ENCODE data around the gene SREBF2.

SREBF2 gene

DNA sequence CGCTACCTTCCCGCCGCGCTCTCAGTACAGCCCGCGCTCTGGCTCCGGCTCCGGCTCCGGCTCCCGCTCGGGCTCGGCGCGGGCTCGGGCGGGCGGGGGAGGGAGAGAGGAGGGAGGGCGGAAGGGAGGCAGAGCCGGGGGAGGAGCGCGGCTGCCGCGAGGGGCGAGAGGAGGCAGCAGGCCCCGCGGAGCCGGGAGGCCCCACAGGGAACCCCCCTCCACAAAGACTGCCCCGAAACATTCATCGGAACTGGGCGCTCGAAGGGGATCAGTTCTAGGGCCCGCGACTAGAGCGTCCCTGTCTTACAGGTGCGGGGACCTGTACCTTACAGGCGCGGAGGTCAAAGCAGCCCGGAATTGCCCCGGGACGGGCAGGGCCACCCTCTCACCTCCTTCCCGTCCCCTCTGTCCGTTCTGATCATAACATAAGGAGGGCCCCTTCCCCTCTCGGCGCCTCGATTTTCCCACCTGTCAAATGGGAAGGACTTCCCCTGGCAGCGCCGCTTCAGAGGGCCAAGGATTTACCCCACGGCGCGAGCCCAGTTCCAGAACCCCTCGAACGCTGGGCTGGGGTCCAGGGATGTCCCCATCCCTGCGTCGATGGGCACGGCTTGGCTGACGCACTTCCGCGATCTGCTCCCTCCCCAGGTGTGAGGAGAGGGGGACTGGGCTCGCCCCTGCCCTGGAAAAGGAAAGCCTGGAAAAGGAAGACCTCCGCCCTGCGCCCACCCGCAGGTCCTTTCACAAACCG, 82.3 kb downstream of the SREBF2 start, which contains the start of gene SHISA8:
Gene SHISA8 (minus strand): TSS at position 40 of the 751 bp plus-strand sequence. CDS start 407 bp downstream, outside the sequence.
- Mint-ChIP-seq H3K4me3 (peak within 1 kb of the TSS; percentile 71), H3K4me1 (peaks cover 38% of the 10 kb centered on the region), H3K9me3 (no peaks in the 10 kb centered on the region), H3K27me3 (peaks cover 10% of the 10 kb centered on the region), H3K27ac (peak within 1 kb of the TSS; percentile 86), H3K36me3 (no peaks in the 10 kb centered on the region)
- ATAC-seq (ENCODE audit: low read depth) (peak; percentile 26), DNase-seq (ENCODE audit: low spot score in 2 of 2) (peak; percentile 69 to 74)

DNA sequence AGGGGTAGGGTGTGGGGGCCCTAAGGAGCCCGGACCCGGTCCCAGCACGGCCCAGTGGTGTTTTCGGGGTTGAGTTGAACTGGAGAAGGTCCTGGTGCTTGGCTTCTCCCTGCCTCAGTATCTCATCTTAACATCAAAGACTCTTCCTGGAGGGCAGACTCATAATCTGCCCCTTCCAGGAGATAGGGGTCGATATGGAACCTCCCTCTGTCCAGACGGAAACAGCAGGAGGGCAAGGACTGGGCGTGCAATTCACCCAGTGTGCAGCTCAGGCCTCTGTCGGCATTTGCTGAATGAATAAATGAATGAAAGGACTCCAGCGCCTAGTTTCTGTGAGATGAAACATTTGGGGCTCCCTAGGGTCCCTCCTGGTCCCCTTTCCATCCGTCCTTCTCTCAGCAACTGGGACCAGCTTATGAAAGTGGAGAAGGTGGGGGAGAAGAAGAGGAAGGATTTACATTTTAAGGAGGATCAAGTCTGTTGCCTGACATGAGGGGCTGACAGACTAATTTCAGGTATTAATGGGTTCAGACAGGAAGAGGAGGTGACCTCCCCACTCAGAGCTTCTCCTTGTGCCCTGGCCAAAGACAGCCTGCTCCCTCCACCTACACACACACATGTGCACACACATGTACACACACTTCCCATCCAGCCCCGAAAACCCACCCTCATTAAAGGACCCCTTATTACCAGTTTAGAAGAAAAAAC, 83.0 kb downstream of the SREBF2 start:
- ATAC-seq (ENCODE audit: low read depth) = no peak
- DNase-seq (ENCODE audit: low spot score in 2 of 2) = peak in 1 of 2 donors; percentile 32
- H3K27ac Mint-ChIP-seq = peak overlapping the region; percentile 80
- H3K4me3 Mint-ChIP-seq = peak overlapping the region; percentile 71
- H3K4me1 Mint-ChIP-seq = peaks cover 45% of the 10 kb centered on the region
- H3K36me3 Mint-ChIP-seq = no peaks in the 10 kb centered on the region
- peaks cover 10% of the 10 kb centered on the region for H3K27me3 Mint-ChIP-seq
- no peaks in the 10 kb centered on the region for H3K9me3 Mint-ChIP-seq

DNA sequence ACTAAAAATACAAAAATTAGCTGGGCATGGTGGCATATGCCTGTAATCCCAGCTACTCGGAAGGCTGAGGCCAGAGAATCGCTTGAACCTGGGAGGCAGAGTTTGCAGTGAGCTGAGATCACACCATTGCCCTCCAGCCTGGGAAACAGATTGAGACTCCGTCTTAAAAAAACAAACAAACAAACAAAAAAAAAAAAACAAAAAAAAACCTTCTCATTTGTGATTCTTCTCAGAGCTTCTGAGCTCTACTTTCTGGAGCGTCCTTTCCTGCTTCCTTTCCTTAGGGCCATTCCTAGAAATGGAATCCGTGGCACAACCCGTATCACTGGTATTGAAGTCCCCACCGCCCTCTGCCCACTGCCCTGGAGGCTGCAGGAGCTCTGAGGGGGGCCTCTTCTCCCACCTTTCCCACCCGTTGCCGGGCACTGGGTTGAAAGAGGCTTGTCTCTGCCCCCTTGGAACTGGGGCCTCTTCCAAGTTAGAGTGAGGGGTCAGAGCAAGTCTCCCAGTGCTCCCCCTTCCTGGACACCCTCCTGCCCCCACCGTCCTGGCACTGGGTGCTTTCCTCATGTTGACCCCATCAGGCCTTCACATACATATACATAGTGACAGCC, 83.9 kb downstream of the SREBF2 start:
- peak overlapping the region; percentile 89 for H3K27ac Mint-ChIP-seq
- peaks cover 6% of the 10 kb centered on the region for H3K27me3 Mint-ChIP-seq
- H3K4me3 Mint-ChIP-seq = no peak overlapping the region
- DNase-seq (ENCODE audit: low spot score in 2 of 2) (no peak), ATAC-seq (ENCODE audit: low read depth) (no peak)
- peaks cover 47% of the 10 kb centered on the region for H3K4me1 Mint-ChIP-seq
- no peaks in the 10 kb centered on the region for H3K9me3 Mint-ChIP-seq
- H3K36me3 Mint-ChIP-seq = no peaks in the 10 kb centered on the region

DNA sequence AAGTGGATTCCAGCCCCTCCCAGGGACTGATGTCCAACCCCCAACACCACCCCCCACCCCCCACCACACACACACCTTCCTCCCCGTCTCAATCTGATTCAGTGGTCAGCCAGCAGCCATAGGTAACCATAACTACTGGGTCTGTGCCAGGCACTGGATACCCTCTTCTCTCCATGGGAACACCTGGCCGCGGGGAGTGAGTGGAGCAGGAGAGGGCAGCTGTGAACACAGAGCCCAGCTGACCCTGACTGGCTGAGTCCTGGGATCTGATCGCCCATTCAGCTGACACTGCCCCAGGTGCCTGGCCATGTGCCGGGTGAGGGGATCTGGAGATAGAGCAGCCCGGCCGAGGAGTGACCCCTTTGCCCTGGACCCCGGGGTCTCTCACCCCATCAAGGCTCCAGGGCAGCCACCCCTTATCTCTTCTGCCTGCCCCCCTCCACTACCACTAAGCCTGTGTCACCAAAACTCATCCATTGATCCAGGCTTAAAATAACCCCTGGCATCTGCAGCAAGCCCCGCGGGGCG, 84.5 kb downstream of the SREBF2 start:
- H3K27me3 Mint-ChIP-seq = peaks cover 6% of the 10 kb centered on the region
- H3K9me3 Mint-ChIP-seq = no peaks in the 10 kb centered on the region
- no peak for ATAC-seq (ENCODE audit: low read depth)
- H3K4me3 Mint-ChIP-seq = no peak overlapping the region
- H3K36me3 Mint-ChIP-seq = peaks cover 3% of the 10 kb centered on the region
- H3K4me1 Mint-ChIP-seq = peaks cover 49% of the 10 kb centered on the region
- DNase-seq (ENCODE audit: low spot score in 2 of 2) = peak in 1 of 2 donors; percentile 42
- peak overlapping the region; percentile 89 for H3K27ac Mint-ChIP-seq

DNA sequence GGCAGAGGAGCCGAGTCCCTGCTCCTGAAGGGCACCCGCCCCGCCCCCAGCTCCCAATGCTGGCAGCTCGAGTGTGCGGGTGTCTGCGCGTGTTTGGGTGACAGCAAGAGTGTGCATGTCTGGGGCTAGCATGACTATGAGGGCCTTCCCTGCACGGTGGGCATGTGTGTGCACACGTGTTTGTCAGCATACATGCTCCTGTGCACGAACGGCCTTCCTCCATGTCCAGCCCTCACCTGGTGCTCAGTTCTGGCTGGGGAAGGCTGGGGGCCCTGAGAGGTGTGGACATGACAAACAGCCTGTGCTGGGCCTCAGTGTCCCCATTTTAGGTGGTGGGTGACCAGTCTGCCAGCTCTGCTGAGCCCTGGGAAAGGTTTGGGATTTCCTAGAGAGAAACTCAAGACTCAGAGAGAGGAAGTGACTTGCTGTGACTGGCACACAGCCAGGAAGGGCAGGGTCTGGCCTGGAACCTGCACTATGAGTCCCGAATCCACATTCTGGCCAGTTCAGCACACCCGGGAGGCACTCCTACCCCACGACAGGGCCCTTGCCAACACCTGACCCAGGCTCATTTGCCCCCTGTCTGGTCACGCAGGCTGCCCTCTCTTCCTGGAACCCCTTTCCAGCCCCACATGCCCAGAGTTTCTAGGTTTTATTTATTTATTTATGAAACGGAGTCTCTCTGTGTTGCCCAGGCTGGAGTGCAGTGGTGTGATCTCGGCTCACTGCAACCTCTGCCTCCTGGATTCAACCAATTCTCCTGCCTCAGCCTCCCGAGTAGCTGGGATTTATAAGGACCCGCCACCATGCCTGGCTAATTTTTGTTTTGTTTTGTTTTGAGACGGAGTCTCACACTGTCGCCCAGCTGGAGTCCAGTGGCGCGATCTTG, 85.2 kb downstream of the SREBF2 start:
- Mint-ChIP-seq H3K27ac (peak overlapping the region; percentile 89), H3K4me3 (peak overlapping the region; percentile 89), H3K4me1 (peaks cover 49% of the 10 kb centered on the region), H3K9me3 (no peaks in the 10 kb centered on the region), H3K27me3 (peaks cover 3% of the 10 kb centered on the region), H3K36me3 (peaks cover 7% of the 10 kb centered on the region)
- DNase-seq (ENCODE audit: low spot score in 2 of 2) = peak; percentile 52 to 72
- ATAC-seq (ENCODE audit: low read depth) = no peak

DNA sequence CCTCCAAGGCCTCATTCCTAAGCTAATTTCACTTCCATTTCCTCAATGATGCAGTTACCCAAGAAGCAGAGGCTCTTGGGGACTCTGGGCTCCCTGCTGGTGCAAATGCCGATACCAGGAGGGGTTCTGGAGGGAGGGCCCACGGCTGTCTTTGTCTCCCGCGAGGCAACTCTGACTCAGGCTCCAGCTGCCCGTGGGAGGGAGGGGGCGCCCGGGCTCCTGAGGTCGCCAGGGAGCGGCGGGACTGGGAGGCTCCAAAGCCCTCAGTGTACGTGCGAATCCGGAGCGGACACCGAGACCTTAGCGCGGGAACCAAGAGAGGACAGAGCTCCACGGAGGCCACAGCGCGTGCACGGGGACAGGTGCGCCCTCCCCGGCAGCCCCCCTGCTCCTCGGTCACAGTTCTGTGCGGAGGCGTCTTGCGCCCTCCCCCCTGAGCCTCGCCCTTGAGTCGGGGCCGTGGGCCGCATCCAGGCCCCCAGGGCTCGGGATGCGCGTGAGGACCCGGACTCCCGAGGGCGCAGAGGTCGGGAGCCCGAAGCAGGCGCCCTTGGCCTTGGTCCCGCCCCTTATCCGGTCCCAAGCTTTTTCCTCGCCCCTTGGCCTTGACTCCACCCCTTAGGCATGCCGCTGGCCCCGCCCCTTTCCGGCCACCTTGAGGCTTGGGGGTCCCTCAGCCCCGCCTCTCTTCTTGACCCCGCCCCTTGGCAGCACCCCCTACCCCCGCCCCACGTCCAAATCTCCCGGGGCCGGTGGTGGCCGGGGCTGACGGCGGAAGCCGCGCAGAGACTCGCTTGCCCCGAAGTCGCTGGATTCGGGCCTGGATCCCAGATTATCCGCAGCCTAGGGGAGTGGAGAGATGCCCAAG, 86.7 kb downstream of the SREBF2 start:
- Mint-ChIP-seq H3K9me3 (no peaks in the 10 kb centered on the region), H3K27me3 (no peaks in the 10 kb centered on the region), H3K27ac (peak overlapping the region; percentile 100), H3K4me3 (peak overlapping the region; percentile 89), H3K4me1 (peaks cover 49% of the 10 kb centered on the region), H3K36me3 (peaks cover 9% of the 10 kb centered on the region)
- DNase-seq (ENCODE audit: low spot score in 2 of 2) (peak; percentile 88 to 97), ATAC-seq (ENCODE audit: low read depth) (peak; percentile 37)

DNA sequence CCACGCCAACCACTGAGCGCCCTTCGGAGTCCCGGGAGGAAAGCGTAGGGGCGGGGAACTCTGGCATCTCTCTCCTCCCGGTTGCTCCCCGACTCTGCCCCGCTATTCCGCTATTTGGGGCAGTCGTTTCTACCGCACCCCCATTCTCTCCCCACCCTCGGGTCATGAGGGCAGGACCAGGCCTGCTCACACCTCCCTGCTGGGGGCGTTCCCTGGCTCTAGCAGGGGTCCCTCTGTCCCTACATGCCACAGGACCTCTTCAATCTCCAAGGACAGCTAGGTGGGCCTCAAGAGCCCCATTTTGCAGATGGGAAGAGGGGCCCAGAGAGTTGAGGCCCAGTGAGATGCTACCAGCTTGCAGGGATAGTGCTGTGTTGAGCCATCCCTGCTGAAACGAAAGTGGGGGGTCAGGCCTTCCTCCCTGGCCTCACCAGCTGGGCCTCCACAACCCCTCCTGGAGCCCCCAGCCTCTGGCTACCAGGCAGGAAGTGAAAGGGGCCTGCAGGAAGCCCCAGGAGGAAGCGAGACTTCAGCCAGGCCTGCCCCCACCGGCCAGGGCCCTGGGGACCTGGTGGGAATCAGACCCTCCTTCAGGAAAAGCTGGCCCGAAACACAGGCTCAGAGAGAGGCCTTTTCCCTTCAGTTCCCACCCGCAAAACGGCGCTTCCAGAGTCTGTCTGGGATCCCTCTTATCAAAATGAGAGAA, 87.5 kb downstream of the SREBF2 start:
- H3K27ac Mint-ChIP-seq = peak overlapping the region; percentile 100

DNA sequence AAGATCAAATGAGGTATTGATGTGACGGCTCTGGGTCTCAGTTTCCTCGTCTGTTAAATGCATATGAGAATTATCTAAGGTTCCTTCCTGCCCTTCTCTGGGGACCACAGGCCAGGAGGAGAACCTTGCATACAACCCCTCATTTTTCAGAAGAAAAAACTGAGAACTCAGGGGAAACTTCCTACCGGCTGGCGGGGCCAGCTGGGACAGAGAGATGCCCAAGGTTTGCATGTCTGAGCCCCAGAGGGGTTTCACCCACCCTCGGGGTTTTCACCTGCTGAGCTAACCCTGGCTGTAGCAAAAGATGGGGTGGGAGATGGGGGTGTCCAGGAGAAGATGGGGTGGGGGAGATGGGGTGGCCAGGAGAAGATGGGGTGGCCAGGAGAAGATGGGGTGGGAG, 89.4 kb downstream of the SREBF2 start:
- no peaks in the 10 kb centered on the region for H3K9me3 Mint-ChIP-seq
- ATAC-seq (ENCODE audit: low read depth) (no peak), DNase-seq (ENCODE audit: low spot score in 2 of 2) (peak; percentile 45 to 55)
- H3K36me3 Mint-ChIP-seq = peaks cover 18% of the 10 kb centered on the region
- H3K27me3 Mint-ChIP-seq = no peaks in the 10 kb centered on the region
- peak overlapping the region; percentile 100 for H3K27ac Mint-ChIP-seq
- peaks cover 44% of the 10 kb centered on the region for H3K4me1 Mint-ChIP-seq
- peak overlapping the region; percentile 78 for H3K4me3 Mint-ChIP-seq

More for the DNA sequence above, 87.5 kb downstream of the SREBF2 start:
- H3K4me3 Mint-ChIP-seq = peak overlapping the region; percentile 89
- peak; percentile 70 to 80 for DNase-seq (ENCODE audit: low spot score in 2 of 2)
- no peaks in the 10 kb centered on the region for H3K27me3 Mint-ChIP-seq
- H3K4me1 Mint-ChIP-seq = peaks cover 52% of the 10 kb centered on the region
- no peaks in the 10 kb centered on the region for H3K9me3 Mint-ChIP-seq
- H3K36me3 Mint-ChIP-seq = peaks cover 13% of the 10 kb centered on the region
- peak; percentile 10 for ATAC-seq (ENCODE audit: low read depth)

DNA sequence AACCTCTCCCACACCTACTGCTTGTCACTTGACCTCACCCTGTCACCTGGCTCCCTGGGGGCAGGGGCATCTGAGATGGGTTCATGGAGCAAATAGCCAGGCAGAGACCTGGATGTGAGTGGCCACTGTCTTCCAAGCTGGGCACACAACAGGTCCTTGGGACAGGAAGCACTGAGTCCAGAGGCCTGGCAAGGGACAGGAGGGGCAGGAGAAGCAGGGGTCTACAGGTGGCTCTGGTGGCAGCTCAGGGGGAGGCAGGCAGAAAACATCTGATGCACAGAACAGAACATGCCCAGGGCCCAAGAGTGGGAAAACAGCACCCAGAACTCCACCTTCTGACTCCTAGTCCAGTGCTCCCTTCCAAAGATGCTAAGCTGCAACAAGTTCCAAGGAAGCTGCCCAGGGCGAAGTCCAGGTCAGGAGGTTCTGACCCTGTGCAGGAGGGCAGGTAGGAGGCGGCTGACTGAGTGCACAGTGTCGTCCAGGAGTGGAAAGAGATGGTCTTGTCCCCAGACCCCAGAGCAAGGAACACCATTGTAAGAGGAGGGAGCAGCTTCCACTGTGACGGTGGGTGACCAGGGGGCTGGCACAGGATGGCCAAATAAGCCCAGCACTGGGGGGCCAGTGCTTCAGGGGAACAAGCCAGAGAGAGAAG, 90.2 kb downstream of the SREBF2 start:
- Mint-ChIP-seq H3K4me3 (peak overlapping the region; percentile 73), H3K36me3 (peaks cover 18% of the 10 kb centered on the region), H3K27ac (peak overlapping the region; percentile 100), H3K27me3 (no peaks in the 10 kb centered on the region), H3K9me3 (no peaks in the 10 kb centered on the region), H3K4me1 (peaks cover 43% of the 10 kb centered on the region)
- DNase-seq (ENCODE audit: low spot score in 2 of 2) (peak; percentile 39 to 49), ATAC-seq (ENCODE audit: low read depth) (no peak)

DNA sequence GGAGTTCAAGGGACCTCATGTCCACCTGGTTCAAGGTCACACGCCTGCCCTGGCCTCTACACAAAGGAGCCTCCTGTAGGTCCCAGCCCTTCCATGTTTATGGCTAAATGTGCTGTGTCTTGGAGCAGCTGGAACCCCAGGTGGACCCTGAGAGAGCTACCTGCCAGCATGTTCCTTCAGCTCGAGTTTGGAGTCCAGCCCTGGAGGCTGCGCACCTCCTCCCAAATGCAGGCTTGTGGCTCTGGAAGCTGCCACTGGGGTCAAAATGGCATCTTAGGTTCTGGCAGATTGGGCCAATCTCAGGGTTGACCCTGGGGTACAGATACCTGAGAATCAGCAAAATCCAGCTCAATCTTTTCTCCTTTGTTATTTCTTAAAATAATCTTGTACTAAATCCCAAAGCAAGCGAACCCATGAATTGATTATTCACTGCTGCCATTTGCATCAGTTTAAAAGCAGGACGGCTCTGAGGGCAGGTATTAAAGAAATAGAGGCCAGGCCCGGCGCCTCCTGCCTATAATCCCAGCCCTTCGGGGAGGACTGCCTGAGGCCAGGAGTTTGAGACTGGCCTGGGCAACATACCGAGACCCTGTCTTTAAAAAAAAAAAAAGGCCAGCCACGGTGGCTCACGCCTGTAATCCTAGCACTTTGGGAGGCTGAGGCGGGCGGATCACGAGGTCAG, 90.8 kb downstream of the SREBF2 start:
- H3K36me3 Mint-ChIP-seq = peaks cover 18% of the 10 kb centered on the region
- H3K9me3 Mint-ChIP-seq = no peaks in the 10 kb centered on the region
- H3K4me1 Mint-ChIP-seq = peaks cover 46% of the 10 kb centered on the region
- ATAC-seq (ENCODE audit: low read depth) = no peak
- H3K4me3 Mint-ChIP-seq = peak overlapping the region; percentile 100
- DNase-seq (ENCODE audit: low spot score in 2 of 2) = peak in 1 of 2 donors; percentile 39
- peak overlapping the region; percentile 100 for H3K27ac Mint-ChIP-seq
- no peaks in the 10 kb centered on the region for H3K27me3 Mint-ChIP-seq

DNA sequence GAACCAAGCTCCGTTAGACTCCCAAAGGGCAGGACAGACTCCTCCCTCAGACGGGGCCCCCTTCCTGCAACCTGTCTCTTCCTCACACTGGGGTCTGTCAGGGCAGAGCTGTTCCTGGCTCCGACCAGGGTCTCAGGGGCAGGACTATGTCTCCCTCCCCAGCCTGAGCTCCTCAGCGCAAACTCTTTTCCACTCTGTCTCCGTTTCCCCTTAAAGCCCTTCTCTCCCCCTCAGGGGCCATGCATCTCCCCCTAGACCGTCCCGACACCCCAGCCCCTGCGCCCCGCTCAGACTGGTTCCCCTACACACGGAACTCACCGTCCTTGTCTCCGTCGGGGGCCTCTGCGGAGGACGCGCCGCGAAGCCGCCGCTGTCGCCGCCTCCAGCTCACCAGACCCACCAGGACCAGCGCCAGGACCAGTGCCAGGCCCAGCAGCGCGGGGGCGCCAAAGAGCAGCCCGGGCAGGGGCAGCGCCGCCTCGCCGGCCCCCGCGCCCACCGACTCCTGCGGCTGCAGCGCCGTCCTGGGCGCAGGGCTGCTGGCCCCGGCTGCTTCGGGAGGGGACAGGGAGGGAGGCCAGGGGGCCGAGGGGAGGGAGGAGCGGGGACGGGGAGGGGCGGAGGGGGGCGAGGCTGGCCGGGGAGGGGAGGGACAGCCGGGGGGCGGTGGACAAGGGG, 93.0 kb downstream of the SREBF2 start:
- ATAC-seq (ENCODE audit: low read depth) = peak; percentile 41
- H3K36me3 Mint-ChIP-seq = peaks cover 18% of the 10 kb centered on the region
- peak overlapping the region; percentile 100 for H3K4me3 Mint-ChIP-seq
- peak; percentile 91 for DNase-seq (ENCODE audit: low spot score in 2 of 2)
- peaks cover 47% of the 10 kb centered on the region for H3K4me1 Mint-ChIP-seq
- H3K27me3 Mint-ChIP-seq = no peaks in the 10 kb centered on the region
- peak overlapping the region; percentile 100 for H3K27ac Mint-ChIP-seq
- no peaks in the 10 kb centered on the region for H3K9me3 Mint-ChIP-seq

Measured in memory B cell (primary cell).